GM18867 (cell line): ENCODE data around the gene MANBA.
A peak's percentile ranks its signal among the peaks of the same experiment; 100 is the strongest.
"Not testable (repeated sequence)": the region's sequence is repeated elsewhere in the genome, so short reads cannot be mapped to it uniquely, and the experiment has no call there.

Source experiments
- ATAC-seq: cut with Tn5 transposase; IDR thresholded peaks from one replicate; pipeline ENCODE4 v1.9.1; 2021; ENCODE audit warnings: mild to moderate bottlenecking, moderate library complexity; ENCODE audit not compliant: unreplicated experiment

Gene MANBA

GRCh38 chr4:102725229-102725628 is 35.5 kb downstream of the MANBA start:
- no peak for ATAC-seq

GRCh38 chr4:102723511-102723910 is 37.3 kb downstream of the MANBA start:
- ATAC-seq: no peak

GRCh38 chr4:102722740-102723139 is 38.0 kb downstream of the MANBA start:
- ATAC-seq: no peak

- not testable (repeated sequence) for ATAC-seq
Measured at GRCh38 chr4:102718833-102719575, 41.8 kb downstream of the MANBA start.

GRCh38 chr4:102717448-102718092 is 43.2 kb downstream of the MANBA start:
- ATAC-seq: no peak

GRCh38 chr4:102715057-102715456 is 45.7 kb downstream of the MANBA start:
- ATAC-seq: no peak

GRCh38 chr4:102713774-102714173 is 47.0 kb downstream of the MANBA start:
- ATAC-seq: not testable (repeated sequence)

- no peak for ATAC-seq
Measured at GRCh38 chr4:102713096-102713495, 47.7 kb downstream of the MANBA start.

GRCh38 chr4:102710986-102711385 is 49.8 kb downstream of the MANBA start:
- ATAC-seq: no peak

- ATAC-seq: not testable (repeated sequence)
Measured at GRCh38 chr4:102709060-102709459, 51.7 kb downstream of the MANBA start.

- no peak for ATAC-seq
Measured at GRCh38 chr4:102707150-102707549, 53.6 kb downstream of the MANBA start.

GRCh38 chr4:102705391-102705935 is 55.3 kb downstream of the MANBA start:
- ATAC-seq: no peak

GRCh38 chr4:102696758-102697157 is 64.0 kb downstream of the MANBA start:
- no peak for ATAC-seq

- ATAC-seq: no peak
Measured at GRCh38 chr4:102694791-102695190, 66.0 kb downstream of the MANBA start.

GRCh38 chr4:102693861-102694260 is 66.9 kb downstream of the MANBA start:
- ATAC-seq: no peak

- no peak for ATAC-seq
Measured at GRCh38 chr4:102693262-102693850, 67.4 kb downstream of the MANBA start.

GRCh38 chr4:102692474-102692873 is 68.3 kb downstream of the MANBA start:
- no peak for ATAC-seq

GRCh38 chr4:102687982-102688433 is 72.8 kb downstream of the MANBA start:
- peak; percentile 50 for ATAC-seq

GRCh38 chr4:102687373-102687981 is 73.3 kb downstream of the MANBA start:
- ATAC-seq: peak; percentile 93

GRCh38 chr4:102685768-102686167 is 75.0 kb downstream of the MANBA start:
- ATAC-seq: no peak

- no peak for ATAC-seq
Measured at GRCh38 chr4:102684610-102685052, 76.1 kb downstream of the MANBA start.
